Purkinje cell (primary cell): Measurements from ENCODE around the gene EAF1. TPM values are rescaled to one million over a fixed set of nuclear protein-coding genes. Genes with fewer than 3 reads are reported as not detected.

Source experiments
- polyA plus RNA-seq: library from polyadenylated mRNA; unstranded; fragments of >200 nt; fragmentation: Nextera tagmentation; gene quantifications from 2 replicates; pipeline ENCODE4 v1.2.1, GENCODE V29; 2014

The EAF1 gene
- 12.6 and 19.5 TPM in 2 replicates for polyA plus RNA-seq

DNA sequence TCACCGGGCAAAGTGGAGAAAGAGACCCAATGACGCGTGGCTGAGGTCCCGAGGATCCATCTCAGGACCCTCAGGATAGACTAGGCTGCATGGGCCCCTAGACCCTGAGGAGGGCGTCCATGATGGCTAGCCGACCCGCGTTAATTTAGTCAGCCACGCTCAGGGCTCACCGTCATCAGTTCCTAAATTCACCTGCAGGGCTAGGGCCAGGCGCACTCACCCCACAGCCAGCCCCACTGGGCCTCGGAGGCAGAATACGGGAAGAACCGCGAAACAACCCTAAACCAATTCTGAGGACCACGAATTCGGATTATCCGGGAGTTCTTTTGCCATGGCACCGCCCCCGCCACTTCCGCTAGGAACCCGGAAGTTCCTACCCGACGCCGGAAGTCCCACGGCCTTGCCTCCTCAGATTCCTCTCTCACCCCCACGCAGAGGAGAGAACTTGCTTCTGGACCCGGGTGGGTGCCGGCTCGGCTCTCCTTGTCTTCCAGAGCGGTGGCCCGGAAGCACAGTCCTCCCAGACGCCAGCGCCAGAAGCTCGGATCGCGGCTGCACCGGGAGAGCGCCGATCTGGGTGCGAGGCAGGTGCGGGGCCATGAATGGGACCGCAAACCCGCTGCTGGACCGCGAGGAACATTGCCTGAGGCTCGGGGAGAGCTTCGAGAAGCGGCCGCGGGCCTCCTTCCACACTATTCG is at the start of gene EAF1, which contains the start of gene METTL6:
Gene EAF1 (plus strand): TSS at position 417 of the 699 bp plus-strand sequence. CDS start 182 bp downstream, at position 599.
Gene METTL6 (minus strand): TSS at position 363 of the 699 bp plus-strand sequence. CDS start 1,033 bp downstream, outside the sequence.

Other genes with a start within 250 kb of the EAF1 start
- gene CAPN7, start 221.4 kb upstream of the EAF1 start, polyA plus RNA-seq: 15.4 and 32.0 TPM in 2 replicates
- gene SH3BP5, start 95.0 kb upstream of the EAF1 start, polyA plus RNA-seq: 24.8 and 25.2 TPM in 2 replicates
- gene METTL6, start 54 bp upstream of the EAF1 start, polyA plus RNA-seq: 43.4 and 54.0 TPM in 2 replicates
- gene COLQ, start 94.1 kb downstream of the EAF1 start, polyA plus RNA-seq: not detected in 2 replicates
- gene HACL1, start 174.0 kb downstream of the EAF1 start, polyA plus RNA-seq: 4.2 and 10.8 TPM in 2 replicates
- 14.0 and 15.9 TPM in 2 replicates for gene BTD, start 174.1 kb downstream of the EAF1 start, polyA plus RNA-seq